Stimulated activated CD4-positive, alpha-beta T cell treated with anti-CD3 and anti-CD28 coated beads, TNF-alpha, amount 100 ng/mL, for 48 hours (primary cell): ENCODE results near the gene AP1M1.
"Not testable (repeated sequence)": the region's sequence is repeated elsewhere in the genome, so short reads cannot be mapped to it uniquely, and the experiment has no call there.

Experiments used
- DNase-seq, 3 donors: peaks; one replicate each; pipeline ENCODE4 v3.0.0-alpha.2; 2020; ENCODE audit warnings: low read depth in 3 of 3

Gene AP1M1

DNA sequence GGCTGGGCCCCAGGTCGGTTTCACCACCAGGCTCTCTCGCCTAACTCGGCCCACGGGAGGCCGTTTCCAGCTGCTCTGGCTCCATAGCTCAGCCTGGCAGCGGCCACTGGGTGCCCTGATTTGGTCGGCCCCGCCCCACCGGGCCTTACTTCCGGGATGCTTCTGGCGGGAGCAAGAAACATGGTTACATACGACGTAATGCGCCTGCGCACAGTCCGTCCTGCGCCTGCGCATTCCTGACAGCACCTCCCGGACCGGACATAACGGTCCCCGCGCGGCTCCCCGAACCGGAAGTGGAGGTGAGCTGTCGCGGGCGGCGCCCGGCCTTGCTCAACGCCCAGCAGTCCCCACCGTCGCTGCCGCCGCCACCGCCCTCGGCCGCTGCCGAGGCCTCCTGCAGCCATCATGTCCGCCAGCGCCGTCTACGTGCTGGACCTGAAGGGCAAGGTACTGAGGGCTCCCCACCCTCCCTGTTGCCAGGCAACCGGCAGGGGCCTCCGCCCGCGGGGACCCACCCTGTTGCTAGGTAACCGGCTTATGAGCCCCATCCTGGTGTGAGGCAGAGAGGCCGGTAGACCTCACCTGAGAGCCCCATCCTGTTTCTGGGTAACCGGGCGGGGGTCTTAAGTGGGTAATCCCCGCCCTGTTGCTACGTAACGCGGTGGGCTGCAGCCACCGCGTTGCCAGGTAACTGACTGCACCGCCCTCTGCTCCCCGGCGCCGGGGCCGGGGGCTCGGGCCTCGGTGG, at the start of gene AP1M1:
TSS of gene AP1M1 (plus strand) at position 290 of the 748 bp plus-strand sequence. CDS start at position 406, 116 bp downstream.
- DNase-seq: peak; percentile 97 to 98 (median 98)

- no peak for DNase-seq
These were observed 49.1 kb upstream of the AP1M1 start for GRCh38 chr19:16148443-16149229.

DNA sequence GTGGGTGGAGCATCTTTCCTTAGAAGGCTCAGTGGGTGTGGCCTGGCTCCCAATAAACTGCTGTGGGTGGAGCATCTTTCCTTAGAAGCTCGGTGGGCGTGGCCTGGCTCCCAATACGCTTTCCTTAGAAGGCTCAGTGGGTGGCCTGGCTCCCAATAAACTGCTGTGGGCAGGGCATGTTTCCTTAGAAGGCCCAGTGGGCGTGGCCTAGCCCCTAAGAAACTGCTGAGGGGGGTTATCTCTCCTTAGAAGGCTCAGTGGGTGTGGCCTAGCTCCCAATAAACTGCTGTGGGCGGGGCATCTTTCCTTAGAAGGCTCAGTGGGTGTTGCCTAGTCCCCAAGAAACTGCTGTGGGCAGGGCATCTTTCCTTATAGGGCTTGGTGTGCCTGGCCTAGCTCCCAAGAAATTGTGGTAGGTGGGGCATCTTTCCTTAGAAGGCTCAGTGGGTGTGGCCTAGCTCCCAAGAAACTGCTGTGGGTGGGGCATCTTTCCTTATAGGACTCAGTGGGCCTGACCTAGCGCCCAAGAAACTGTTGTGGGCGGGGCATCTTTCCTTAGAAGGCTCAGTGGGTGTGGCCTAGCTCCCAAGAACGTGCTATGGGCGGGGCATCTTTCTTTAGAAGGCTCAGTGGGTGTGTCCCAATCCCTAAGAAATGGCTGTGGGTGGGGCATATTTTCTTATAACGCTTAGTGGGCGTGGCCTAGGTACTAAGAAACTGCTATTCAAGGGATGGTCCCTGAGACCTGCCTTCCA, 44.0 kb upstream of the AP1M1 start:
- no peak for DNase-seq

- DNase-seq: no peak
These were observed 43.2 kb upstream of the AP1M1 start for GRCh38 chr19:16154557-16154956.

DNA sequence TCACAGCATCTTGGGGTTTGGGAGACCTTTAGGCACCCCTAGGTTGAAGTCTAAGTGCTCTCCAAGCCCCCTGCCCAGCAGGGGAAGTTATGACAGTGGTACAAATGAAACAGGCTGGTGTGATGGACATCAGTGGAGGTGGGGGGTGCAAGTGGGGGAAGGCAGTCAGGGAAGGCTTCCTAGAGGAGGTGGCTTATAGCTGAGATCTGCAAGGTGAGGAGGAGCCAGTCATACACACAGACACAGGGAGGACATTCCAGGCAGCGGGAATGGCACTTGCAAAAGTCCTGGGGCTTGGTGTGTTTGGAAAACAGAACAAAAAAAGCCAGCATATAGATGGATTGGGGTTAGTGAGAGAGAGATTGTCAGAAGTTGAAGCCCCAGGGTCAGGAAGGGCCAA, 42.6 kb upstream of the AP1M1 start:
- no peak for DNase-seq

GRCh38 chr19:16156904-16157303, 40.8 kb upstream of the AP1M1 start:
- no peak for DNase-seq

DNA sequence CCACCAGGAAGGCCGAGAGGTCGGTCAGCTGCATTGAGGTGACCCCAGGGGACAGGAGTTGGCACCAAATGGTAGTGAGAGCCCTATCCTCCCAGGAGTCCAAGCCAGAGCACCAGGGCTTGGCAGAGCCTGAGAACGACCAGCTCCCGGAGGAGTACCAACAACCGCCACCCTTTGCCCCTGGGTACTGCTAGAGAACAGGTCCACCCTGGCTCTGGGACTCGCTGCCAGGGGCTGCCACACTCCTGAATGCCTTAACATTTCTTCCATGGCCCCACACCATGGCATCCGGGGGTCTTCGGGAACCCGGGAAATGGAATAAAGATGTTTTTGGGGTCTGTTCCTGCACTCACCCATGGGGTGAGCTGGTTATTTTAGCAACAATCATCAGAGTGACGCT, 40.1 kb upstream of the AP1M1 start:
- DNase-seq: no peak

- DNase-seq: no peak
These were observed 38.1 kb upstream of the AP1M1 start for GRCh38 chr19:16159655-16160054.

DNA sequence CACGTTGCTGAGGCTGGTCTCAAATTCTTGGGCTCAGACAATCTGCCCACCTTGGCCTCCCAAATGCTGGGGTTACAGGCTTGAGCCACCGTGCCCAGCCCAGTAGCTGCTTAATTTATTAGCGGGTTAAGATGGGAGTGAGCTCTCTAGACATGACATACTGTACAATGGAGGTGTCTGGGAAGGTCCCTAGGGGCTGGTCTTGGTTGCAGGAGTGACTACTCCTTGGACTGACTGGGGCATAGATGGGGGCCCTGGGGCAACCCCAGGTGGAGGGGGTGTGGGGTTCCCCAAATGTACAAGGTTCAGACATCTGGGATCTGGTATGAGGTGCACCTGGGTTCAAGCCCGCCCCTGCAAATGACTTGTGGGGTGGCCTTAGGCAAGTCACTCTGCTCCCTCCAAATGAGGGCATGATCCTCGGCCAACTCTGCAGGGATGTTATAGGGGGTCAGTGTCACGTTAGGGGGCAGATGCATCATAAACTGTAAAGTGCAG, 37.2 kb upstream of the AP1M1 start:
- DNase-seq: no peak

- peak in 2 of 3 donors; percentile 30 to 58 for DNase-seq
These were observed 36.7 kb upstream of the AP1M1 start for GRCh38 chr19:16160943-16161560.

- no peak for DNase-seq
These were observed 35.9 kb upstream of the AP1M1 start for GRCh38 chr19:16161840-16162239.

DNA sequence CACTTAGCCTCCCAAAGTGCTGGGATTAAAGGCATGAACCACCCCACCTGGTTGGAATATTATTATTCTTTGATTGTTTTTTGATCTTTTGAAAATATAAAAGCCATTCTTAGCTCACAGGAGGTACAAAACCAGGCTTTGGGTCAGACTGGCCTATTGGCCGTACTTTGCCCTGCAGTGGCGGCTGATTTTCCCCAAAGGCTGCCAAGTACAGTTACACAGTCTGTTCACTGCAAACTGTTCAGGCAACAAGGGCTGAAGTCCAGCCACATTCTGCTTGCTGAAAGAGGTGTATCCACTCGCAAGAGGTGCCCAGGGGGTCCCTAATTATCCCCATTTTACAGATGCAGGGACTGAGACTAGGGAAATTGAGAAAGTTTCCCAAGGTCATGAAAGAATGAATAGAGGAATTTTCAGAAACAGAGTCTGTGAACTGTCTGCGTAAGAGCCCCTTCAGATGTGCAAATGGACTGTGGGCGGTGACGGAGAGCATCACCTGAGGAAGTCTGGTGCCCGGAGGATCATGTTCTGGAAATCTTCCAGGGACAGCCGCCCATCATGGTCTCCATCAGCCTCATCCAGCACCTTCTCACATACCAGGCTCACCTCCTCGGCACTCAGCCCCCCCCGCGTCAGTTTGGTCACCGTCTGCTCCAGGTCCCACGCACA, 33.4 kb upstream of the AP1M1 start:
- DNase-seq: no peak

- DNase-seq: no peak
These were observed 31.3 kb upstream of the AP1M1 start for GRCh38 chr19:16166417-16166816.

DNA sequence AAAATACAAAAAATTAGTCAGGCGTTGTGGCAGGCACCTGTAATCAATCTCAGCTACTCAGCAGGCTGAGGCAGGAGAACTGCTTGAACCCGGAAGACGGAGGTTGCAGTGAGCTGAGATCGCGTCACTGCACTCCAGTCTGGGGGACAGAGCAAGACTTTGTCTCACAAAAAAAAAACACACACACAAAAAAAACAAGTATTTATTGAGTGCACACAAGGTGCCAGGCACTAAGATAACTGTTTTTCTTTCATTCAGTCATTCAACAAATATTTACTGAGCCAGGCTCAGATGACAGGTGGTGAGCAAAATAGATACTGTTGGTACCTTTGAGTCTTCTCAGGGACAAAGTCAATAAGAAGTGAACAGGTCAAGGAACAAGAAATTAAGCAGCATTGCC, 30.7 kb upstream of the AP1M1 start:
- DNase-seq: no peak

GRCh38 chr19:16168465-16169081, 29.1 kb upstream of the AP1M1 start:
- no peak for DNase-seq

- DNase-seq: no peak
These were observed 27.6 kb upstream of the AP1M1 start for GRCh38 chr19:16170134-16170533.

- no peak for DNase-seq
These were observed 21.8 kb upstream of the AP1M1 start for GRCh38 chr19:16175954-16176353.

GRCh38 chr19:16178866-16179265, 18.8 kb upstream of the AP1M1 start:
- not testable (repeated sequence) for DNase-seq

- DNase-seq: no peak
These were observed 17.1 kb upstream of the AP1M1 start for GRCh38 chr19:16180611-16181010.

GRCh38 chr19:16184665-16185122, 13.0 kb upstream of the AP1M1 start:
- no peak for DNase-seq
